Activated T-cell treated with anti-CD3 and anti-CD28 coated beads for 1 hour (primary cell): ENCODE results near the gene NDUFV1.
A peak's percentile ranks its signal among the peaks of the same experiment; 100 is the strongest.
"Not testable (repeated sequence)": the region's sequence is repeated elsewhere in the genome, so short reads cannot be mapped to it uniquely, and the experiment has no call there.

Experiments
- DNase-seq: peaks from one replicate; pipeline ENCODE4 v3.0.0-alpha.2; 2020; ENCODE audit warnings: low read depth

NDUFV1 gene

DNA sequence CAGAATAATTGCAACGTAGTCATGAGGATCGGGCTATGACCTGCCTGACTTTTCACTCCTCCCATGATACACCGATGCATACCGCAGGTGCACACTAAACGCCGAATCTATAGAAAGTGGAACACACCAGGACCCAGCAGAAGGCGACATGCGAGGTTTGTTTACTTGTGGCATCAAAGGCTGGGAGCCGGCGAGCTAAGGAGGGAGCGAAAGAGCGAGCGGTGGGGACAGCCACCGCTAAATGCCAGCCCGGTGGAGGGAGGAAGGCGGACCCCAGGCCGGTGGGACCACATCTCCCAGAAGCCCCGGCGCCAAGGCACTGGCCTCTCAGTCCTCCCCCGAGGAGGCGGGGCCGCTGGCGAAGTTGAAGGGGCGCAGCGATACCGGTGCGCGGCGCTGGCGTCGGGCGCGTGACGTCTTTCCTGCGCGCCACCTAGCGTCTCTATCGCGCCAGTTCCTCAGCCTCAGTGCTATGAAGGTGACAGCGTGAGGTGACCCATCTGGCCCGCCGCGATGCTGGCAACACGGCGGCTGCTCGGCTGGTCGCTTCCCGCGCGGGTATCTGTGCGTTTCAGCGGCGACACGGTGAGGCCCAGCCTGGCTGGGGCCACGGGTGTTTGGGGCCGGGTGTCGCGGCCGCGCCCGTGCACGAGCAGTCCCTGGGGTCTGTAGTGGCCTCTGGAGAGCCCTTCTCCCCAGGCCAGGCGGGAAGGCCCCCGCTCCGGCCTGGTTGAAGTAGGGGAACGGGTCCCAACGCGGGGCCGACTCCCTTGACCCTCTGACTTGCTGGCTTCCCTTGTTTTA lies at the start of gene NDUFV1:
NDUFV1 (plus strand) TSS at position 445 of the 804 bp plus-strand sequence; CDS start at position 514, 69 bp downstream.
- DNase-seq, result peak; percentile 96

DNA sequence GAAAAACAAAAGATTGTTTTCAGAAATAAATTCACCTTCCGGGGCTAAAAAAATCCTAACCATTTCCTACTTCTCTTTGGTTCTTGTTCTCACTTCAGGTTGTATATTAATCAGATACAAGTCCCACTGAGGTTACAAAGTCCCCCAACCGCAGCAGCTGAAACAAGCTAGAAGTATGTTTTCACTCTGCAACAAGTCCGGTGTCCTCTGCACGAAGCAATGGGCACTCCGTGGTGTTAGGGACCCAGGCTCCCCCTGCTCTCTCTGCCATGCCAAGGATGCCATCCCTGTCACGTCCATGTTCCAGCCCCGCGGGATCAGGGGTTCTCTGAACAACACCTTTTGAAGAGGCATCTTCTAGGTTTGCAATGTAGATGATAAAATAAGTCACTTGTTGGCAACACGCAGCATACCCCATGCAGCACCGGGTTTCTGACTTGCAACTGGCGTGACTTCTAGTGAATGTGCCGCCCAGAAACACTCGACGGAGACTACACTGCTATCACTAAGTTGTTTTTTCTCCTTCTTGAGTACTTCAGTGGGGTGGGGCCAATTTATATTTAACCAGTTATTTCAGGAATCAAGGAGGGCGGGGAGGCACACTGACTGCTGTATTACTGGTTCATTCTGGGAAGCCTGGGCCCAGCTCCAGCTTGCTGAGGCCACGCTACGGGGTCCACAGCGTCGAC lies 48.5 kb upstream of the NDUFV1 start:
- DNase-seq, result no peak

DNA sequence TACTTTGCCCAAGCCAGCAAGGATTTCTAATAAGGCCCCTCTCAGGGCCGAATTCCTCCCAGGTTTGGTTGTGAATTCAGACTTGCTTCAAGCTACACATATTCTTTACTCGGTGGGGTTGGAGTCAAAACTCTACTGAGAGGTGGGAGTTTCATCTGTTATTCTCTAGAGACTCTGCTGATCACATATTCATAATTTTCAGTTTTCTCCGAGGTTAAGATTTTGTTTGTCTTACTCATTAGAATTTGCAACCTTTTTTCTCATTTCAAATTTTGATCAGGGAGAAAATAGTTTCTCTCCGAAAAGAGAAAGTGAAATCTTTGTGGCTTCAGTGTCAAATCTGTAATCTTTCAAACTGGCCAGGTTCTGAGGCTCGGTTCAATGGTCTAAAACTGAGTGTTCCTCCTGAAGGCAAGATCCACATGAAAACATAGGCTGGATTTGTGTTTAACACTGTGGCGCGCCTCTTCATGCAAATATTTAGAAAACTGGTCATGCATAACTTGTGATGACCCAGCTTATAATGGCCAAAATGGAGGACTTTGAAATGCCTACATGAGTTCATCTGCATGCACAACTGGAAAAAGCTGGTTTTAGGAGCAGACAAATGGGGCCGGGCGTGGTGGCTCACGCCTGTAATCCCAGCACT lies 44.6 kb upstream of the NDUFV1 start:
- no peak for DNase-seq

DNA sequence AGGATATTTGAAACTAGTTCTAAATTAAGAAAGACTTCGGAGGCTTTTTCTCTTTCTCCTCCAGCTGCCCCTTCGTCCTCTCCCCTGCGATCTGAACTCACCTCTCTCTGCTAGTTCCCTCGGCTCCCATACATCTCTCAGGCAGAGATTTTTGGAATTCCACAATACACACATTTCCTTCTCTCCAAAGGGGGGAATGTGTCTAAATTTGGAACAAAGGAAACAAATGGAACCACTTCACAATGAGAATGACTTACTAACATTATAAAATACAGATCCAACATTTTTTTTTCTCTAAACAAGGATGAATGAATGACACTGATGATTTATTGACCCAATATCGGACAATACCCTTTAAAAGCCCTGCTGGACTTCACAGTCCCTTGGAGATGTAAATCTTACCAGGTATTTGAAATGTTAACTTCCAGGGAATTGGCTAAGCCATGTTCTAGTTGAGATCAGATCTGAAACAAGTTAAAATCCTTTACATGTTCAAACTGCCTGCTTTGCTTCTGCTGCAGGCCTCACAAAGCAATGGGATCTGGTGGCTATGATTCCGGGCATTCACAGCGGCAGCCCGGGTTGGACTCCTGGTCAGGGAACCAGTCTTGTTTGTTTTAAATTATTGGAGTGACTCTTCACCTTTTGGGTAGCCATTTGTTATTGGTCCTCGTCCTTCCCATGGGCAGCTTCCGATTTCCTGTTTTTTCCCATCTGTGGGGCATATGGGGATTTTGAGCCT lies 43.6 kb upstream of the NDUFV1 start:
- DNase-seq, result no peak

DNA sequence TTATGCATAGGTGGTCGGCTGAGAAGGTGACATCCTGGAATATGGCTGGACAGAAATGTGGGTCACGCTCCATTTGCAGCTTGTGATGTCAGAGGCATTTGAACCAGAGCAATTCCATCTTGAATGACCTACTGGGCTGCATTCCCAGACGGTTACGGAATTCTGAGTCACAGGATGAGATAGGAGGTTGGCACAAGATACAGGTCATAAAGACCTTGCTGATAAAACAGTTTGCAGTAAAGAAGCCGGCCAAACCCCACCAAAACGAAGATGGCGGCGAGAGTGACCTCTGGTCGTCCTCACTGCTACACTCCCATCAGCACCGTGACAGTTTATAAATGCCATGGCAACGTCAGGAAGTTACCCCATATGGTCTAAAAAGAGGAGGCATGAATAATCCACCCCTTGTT lies 43.0 kb upstream of the NDUFV1 start:
- not testable (repeated sequence) for DNase-seq

DNA sequence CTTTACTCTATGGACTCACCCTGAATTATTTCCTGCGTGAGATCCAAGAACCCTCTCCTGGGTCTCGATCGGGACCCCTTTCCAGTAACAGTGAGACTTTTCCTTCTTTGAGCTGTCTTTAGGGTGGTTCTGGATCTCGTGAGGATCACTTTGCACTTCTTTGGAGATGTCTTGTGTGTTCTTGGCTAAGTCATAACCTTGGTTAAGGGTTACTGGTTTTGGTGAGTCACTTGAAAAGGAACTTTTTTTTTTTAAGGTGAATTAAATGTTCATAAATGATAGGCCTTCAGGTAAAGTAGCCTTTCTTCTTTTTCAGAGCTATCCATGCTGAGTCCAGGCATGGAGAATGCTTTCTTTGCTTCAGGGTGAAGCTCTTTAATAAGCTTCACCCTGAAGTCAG lies 42.5 kb upstream of the NDUFV1 start:
- no peak for DNase-seq

DNA sequence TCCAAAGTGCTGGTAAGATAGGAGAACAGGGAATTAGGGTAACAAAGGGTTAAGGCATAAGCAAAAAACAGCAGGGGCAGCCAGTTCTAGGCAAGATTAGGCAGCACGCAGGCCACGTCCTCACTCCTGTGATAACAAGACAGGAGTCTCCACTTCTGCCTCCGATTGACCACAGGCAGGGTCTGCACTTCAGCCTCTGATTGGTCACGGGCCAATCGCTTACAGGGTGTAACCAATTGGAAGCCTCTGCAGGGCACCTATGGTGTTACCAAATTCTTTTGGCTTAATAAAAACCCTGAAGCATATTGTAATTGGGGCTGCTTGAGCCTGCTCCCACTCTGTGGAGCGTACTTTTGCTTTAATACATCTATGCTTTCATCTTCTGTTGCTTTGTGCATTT lies 35.3 kb upstream of the NDUFV1 start:
- no peak for DNase-seq

DNA sequence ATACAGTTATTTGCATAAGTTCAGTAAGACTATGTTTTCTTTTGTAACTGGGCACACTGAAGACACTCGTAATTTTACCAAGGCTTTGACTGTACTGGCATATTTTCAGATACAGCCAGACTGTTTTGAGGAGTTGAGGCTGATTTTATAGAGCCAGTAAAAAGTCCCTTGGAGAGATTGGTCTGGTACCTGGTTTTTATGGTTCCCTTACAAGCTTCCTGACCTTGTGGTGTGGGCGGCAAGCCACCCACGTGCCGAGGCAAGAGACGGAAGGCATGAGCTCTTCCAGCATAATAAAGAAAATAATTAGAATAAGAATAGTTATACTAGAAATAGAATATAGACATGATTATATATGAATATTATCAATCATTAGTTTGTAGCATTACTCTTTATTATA lies 34.4 kb upstream of the NDUFV1 start:
- no peak for DNase-seq

DNA sequence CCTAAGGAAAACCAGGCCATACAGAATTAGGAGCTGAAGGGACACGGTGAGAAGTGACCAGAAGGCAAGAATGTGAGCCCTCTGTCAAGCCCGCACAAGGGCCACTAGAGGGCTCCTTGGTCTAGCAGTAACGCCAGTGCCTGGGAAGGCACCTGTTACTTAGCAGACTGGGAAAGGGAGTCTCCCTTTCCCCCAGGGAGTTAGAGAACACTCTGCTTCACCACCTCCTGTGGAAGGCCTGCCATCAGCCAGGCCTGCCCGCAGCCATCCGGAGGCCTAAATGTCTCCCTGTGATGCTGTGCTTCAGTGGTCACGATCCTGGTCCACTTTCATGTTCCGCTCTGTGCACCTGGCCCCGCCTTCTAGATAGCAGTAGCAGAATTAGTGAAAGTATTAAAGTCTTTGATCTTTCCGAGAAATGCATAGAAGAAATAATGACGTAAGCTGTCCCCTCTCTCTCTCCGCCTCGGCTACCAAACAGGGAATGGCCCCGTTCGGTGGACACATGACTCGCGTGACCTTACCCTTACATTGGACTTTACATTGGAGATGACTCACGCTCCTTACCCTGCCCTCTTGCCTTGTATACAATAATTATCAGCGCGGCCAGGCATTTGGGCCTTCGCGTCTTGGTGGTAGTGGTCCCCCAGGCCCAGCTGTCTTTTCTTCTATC lies 33.9 kb upstream of the NDUFV1 start:
- no peak for DNase-seq

DNA sequence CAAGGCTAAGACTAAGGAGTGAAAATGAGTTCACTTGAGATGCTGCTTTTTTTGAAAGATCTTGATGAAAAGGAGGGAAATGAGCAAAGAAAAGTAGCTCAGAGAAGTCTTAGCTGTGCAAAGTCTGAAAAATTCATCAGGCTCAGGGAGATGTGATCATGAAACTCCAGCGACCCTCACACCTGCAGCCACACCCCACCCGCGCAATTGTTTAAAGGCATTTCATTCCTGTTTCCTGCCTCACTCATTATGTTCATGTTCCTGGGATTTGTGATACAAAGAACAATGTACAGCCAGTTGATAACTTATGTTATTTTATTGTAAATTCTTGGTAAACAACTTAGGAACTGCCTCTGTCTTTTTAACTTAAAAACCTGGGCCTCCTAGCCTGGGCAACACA lies 31.8 kb upstream of the NDUFV1 start:
- DNase-seq, result no peak

DNA sequence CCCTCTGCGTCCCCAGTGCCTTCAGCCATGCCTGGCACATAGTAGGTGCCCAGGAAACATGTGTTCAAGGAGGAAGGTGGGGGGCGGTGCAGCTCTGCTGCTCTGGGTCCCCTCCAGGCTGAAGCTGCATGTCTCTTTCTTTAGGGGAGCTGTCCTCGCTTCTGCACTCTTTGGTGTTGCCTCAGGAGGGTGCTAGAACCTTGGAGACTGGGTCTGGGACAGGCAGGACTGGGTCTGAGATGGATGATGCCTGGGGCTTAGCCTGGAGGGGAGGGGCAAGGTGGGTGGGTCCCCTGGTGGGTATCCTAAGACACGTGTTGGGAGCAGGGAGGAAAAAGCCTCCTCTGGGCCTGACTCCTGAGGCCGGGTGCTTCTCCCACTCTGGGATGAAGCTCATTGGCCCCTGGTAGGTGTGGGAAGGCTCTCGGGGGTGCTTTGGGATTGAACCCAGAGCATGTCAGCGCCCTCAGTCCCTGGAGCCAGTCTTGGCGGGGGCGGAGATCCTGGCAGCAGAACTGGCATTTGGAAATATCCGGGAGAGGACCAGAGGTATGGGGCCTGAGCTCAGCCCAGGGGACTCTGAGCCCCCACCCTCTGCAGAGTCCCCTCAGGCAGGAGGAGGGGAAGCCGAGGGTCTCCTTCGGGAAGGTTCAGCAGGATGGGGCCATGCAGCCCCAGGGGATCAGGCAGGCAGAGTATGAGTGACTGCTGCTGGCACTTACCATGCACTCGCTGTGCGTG lies 29.8 kb upstream of the NDUFV1 start:
- no peak for DNase-seq

DNA sequence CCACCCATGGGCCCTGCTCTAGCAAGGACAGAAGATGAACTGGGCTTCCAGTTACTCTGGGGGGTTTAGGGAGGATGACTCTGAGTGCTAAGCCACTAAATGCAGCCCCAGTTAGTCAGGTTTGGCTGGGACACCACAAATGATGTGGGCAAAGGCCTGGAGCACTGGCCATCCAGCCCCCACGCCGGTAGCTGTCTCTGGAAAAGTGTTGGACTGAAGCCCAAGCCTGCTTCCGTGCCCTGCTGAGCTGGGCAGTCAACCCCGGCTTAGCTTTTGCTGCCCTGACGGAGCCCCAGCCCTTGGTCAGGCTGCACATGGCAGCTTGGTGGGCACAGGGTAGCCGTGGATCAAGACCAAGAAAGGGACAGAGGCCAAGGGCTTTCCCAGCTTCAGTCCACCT lies 28.8 kb upstream of the NDUFV1 start:
- DNase-seq, result no peak

DNA sequence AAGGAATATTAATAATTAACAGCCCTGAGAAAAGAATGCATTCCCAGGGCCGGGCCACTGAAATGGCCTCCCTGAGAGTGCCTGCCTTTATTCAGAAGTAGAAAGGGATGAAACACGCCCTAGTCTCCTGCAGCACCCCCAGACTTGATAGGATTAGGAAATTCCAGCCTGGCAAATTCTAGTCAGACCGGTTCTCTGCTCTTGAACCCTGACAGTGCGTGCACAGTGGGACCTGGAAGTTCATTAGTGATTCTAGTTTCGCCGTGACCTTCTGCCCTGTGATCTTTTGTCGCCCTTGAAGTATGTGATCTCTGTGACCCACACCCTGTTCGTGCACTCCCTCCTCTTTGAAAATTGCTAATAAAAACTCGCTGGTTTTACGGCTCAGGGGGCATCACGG lies 25.3 kb upstream of the NDUFV1 start:
- no peak for DNase-seq

DNA sequence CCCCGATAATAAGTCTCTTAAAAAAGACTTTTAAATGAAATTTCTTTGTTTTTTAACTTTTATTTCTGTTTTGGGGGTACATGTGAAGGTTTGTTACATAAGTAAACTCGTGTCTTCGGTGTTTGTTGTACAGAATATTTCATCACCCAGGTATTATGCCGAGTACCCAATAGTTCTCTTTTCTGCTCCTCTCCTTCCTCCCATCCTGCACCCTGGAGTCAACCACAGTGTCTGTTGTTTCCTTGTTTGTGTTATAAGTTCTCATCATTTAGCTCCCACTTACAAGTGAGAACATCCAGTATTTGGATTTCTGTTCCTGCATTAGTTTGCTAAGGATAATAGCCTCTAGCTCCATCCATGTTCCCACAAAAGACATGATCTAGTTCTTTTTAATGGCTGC lies 24.7 kb upstream of the NDUFV1 start:
- DNase-seq, result no peak

DNA sequence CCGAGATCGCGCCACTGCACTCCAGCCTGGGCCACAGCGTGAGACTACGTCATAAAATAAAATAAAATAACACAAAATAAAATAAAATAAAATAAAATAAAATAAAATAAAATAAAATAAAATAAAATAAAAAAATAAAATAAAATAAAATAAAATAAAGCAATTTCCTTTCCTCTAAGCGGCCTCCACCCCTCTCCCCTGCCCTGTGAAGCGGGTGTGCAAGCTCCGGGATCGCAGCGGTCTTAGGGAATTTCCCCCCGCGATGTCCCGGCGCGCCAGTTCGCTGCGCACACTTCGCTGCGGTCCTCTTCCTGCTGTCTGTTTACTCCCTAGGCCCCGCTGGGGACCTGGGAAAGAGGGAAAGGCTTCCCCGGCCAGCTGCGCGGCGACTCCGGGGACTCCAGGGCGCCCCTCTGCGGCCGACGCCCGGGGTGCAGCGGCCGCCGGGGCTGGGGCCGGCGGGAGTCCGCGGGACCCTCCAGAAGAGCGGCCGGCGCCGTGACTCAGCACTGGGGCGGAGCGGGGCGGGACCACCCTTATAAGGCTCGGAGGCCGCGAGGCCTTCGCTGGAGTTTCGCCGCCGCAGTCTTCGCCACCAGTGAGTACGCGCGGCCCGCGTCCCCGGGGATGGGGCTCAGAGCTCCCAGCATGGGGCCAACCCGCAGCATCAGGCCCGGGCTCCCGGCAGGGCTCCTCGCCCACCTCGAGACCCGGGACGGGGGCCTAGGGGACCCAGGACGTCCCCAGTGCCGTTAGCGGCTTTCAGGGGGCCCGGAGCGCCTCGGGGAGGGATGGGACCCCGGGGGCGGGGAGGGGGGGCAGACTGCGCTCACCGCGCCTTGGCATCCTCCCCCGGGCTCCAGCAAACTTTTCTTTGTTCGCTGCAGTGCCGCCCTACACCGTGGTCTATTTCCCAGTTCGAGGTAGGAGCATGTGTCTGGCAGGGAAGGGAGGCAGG lies 23.2 kb upstream of the NDUFV1 start, which contains the start of gene GSTP1:
GSTP1 (plus strand) TSS at position 566 of the 958 bp plus-strand sequence; CDS start at position 598, 32 bp downstream.
- DNase-seq, result peak; percentile 69

DNA sequence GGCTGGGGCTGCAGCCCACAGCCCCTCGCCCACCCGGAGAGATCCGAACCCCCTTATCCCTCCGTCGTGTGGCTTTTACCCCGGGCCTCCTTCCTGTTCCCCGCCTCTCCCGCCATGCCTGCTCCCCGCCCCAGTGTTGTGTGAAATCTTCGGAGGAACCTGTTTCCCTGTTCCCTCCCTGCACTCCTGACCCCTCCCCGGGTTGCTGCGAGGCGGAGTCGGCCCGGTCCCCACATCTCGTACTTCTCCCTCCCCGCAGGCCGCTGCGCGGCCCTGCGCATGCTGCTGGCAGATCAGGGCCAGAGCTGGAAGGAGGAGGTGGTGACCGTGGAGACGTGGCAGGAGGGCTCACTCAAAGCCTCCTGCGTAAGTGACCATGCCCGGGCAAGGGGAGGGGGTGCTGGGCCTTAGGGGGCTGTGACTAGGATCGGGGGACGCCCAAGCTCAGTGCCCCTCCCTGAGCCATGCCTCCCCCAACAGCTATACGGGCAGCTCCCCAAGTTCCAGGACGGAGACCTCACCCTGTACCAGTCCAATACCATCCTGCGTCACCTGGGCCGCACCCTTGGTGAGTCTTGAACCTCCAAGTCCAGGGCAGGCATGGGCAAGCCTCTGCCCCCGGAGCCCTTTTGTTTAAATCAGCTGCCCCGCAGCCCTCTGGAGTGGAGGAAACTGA lies 22.4 kb upstream of the NDUFV1 start:
- DNase-seq, result no peak

DNA sequence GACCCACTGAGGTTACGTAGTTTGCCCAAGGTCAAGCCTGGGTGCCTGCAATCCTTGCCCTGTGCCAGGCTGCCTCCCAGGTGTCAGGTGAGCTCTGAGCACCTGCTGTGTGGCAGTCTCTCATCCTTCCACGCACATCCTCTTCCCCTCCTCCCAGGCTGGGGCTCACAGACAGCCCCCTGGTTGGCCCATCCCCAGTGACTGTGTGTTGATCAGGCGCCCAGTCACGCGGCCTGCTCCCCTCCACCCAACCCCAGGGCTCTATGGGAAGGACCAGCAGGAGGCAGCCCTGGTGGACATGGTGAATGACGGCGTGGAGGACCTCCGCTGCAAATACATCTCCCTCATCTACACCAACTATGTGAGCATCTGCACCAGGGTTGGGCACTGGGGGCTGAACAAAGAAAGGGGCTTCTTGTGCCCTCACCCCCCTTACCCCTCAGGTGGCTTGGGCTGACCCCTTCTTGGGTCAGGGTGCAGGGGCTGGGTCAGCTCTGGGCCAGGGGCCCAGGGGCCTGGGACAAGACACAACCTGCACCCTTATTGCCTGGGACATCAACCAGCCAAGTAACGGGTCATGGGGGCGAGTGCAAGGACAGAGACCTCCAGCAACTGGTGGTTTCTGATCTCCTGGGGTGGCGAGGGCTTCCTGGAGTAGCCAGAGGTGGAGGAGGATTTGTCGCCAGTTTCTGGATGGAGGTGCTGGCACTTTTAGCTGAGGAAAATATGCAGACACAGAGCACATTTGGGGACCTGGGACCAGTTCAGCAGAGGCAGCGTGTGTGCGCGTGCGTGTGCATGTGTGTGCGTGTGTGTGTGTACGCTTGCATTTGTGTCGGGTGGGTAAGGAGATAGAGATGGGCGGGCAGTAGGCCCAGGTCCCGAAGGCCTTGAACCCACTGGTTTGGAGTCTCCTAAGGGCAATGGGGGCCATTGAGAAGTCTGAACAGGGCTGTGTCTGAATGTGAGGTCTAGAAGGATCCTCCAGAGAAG lies 21.6 kb upstream of the NDUFV1 start:
- no peak for DNase-seq

DNA sequence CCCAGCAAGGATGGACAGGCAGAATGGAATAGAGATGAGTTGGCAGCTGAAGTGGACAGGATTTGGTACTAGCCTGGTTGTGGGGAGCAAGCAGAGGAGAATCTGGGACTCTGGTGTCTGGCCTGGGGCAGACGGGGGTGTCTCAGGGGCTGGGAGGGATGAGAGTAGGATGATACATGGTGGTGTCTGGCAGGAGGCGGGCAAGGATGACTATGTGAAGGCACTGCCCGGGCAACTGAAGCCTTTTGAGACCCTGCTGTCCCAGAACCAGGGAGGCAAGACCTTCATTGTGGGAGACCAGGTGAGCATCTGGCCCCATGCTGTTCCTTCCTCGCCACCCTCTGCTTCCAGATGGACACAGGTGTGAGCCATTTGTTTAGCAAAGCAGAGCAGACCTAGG lies 20.8 kb upstream of the NDUFV1 start:
- DNase-seq, result no peak
